GM18526 (cell line): Measurements from ENCODE around the gene CTSE.

Experiments
- POLR2A ChIP-seq: IDR thresholded peaks from 3 replicates; pipeline ENCODE4 v1.6.1; 2011; ENCODE audit not compliant: insufficient read length; ENCODE audit errors: extremely low read depth

Gene CTSE

DNA sequence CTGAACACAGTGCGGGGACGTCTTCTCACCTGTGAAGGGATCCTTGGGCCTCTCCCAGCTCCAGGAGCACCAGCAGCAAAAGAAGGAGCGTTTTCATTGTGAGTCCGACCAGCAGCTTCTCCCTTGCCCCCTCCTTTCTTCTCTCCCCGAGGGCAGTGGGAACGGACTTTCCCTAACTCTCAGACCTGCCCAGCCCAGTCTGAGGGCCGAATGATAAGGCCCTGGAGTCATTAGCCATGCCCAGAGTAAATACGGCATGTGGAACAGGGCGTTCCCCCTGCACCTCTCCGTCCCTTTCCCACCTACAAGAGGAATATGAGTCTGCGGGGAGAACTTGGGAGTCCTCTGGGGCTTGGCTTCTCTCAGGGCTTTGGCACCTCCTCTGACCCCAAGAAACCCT, at the start of gene CTSE:
CTSE (minus strand) TSS at position 201 of the 400 bp plus-strand sequence; CDS start at position 97, 104 bp downstream.
- no peak for TF ChIP-seq POLR2A

DNA sequence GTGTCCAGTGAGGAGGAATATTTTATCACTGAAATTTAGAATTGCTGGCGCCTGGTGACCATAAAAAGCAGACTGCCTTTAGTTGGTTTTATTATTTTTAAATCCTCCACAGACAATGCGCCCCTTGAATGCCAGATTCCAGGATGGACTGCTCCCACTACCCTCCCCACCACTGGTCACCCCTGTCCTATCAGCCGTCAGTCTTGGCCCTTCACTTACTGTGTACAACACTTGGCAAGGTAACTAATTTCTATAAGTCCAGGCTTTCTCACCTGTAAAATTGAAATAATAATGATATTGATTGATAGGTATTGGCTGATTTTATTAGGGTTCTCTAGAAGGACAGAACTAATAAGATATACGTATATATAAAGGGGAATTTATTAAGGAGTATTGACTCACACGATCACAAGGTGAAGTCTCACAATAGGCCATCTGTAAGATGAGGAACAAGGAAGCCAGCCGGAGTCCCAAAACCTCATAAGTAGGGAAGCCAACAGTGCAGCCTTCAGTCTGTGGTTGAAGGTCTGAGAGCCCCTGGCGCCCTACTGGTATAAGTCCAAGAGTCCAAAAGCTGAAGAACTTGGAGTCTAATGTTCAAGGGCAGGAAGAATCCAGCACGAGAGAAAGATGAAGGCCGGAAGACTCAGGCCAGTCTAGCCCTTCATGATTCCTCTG, 47.1 kb upstream of the CTSE start:
- TF ChIP-seq POLR2A, result no peak

DNA sequence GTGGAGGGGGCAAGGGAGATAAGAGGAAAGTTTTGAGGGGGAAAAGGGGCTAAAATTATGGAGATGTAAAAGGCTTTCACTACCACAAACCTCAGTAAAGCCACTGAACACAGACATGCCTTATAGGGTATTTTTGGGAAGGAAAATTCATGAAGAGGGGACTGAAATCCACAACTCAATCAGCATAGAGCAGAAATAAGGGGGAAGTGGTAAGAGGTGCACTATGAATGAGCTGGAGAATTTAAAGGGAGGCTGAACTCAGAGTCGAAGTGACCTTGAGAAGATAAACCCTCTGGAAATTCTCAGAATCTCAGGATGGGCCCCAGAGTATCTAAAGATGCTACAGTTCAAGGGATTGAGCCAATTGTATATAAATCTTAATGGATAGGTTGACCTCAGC, 44.6 kb upstream of the CTSE start:
- TF ChIP-seq POLR2A, result no peak

DNA sequence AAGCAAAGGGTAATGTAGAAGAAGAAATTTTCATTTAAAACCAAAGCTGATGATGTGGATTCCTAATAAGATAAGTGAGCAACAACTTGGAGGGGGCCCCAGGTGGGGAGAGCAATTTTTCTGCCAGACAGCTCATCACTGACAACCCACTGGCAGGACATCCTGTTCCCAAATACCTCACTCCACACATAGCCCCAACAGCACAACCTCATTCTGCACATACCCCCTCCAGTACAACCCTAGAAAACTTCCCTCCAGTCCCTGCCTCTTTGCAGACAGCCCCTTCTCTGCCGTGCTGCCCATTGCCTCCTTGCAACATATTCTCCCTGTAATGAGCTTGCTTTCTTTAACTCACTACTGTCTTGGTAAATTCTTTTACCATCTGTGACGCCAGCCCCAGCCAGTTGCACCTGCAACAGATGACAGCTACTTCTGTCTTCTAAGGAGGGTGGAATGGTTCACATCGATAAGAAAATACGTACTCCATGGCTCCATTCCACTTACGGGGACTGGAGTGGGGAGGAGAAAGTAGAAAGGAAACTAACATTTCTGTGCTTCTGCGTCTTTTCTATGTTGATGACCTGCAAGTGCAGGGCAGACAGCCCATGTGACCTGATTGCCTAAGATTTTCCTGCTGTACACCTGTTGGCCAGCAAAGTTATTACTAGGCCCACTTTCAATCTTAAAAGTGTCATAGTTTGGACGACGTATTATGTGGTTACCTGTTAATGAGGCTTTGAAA, 44.0 kb upstream of the CTSE start:
- TF ChIP-seq POLR2A, result no peak

DNA sequence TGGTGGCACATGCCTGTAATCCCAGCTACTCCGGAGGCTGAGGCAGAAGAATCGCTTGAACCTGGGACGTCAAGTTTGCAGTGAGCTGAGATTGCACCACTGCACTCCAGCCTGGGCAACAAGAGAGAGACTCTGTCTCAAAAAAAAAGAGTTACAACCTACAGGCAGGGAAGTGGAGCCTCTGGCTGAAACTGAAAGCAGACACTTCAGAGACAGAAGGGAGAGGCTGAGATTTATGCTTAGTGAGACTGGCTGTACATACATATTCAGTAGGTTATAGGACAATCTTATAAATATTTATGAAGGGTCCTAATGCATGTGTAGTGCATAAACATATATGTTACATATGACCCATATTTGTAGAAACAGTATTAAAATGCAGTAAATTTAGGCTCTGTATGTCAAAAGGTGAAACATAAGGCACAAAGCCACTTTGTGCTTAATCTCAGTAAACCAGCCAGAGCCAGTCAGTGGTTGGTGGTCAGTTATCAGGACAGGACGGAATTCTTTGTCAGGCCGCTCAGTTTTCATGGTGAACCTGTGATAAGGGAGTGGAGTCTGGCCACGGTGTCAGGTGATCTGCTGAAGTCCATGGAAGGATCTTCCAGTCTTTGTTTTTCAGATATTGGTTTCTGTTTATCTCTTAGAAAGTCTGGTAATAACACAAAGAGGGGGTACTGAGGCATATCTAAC, 42.9 kb upstream of the CTSE start:
- TF ChIP-seq POLR2A, result no peak

DNA sequence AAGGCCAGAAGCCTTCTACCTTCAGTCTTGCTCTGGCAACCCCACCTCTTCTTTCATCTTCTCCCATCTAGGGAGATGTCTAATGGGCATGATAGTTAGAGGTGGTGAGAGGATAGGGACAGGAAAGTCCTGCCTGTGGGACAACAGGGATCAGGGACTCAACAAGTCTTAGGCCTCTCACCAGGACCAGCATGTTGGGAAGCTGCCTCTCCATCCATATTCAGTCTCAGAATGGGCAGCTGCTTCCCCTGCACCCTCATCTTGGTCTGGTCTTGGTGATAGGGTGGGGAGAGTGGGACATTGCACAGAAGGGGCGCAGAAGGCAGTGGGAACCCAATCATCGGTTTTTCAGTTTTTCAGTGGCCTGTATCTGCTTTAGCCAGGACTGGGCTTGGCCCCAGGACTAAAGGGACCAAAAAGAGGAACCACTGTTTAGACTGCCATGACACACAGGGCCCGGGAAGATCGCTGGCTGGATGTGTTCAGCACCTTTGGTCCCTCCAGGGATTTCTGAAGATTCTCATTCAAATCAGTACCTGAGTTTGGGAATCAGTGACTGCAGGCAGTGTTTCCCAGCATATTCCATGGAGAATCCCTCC, 42.0 kb upstream of the CTSE start:
- TF ChIP-seq POLR2A, result no peak

DNA sequence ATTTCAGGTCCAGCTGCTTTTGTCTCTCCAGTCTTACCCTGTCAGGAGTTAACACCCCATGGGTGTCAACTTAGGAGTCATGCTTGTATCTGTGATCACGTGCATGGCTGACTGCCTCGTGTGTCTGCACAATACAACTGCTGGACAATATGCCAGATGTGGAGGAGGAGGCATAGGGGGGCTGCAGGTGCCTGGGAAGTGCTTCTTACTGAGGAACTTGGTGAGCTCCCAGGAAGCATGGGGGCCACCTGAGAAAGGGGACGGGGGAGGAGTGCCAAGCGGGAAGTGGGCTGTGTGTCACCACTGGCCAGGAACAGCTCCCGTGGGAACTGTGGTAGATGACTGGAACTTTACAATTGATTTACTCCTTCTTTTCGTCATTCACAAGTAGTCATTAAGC, 38.8 kb upstream of the CTSE start:
- TF ChIP-seq POLR2A, result no peak

DNA sequence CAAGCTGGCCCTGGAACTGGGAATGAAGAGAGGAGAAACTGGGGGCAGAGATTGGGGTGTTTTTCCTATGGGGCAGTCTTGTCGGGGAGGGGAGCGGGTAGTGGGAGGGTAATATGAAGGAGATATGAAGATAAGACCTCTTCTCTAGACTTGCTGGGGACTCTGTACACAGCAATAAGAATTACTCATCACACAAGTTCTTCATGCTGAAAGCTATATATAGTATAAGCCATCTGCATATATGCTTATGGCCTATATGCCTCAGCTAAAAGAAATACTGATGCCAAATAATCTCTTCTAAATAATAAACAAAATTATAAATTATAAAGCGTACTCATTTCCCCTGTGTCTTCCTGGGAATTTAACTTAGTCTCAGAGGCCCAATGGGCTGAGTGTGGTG, 37.1 kb upstream of the CTSE start:
- peak; percentile 2 for TF ChIP-seq POLR2A

DNA sequence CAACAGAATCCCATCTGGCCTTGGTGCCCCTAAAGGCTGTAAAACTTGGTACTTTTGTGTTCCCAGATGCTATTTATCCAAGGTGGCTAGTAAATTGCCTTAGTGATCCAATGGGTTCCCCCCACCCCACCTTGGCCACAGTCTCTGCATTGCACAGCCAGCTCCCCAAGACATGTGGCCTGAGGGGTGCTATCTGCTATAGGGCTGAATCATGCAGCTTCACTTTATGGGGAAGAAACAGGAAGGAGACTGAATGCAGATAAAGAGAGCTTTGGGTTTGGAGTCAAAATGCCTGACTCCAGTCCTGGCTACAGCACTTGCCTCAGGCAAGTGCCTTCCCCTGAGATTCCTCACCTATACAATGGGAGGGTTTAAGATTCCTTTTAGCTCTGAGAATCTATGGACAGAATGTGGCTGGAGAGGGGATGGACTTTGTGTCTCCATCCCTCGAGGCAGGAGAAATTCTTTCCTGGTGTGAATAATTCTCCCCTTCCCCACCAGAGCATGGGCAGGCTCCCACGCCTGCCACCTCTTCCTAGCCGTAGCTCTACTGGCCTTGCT, 35.7 kb upstream of the CTSE start:
- no peak for TF ChIP-seq POLR2A

DNA sequence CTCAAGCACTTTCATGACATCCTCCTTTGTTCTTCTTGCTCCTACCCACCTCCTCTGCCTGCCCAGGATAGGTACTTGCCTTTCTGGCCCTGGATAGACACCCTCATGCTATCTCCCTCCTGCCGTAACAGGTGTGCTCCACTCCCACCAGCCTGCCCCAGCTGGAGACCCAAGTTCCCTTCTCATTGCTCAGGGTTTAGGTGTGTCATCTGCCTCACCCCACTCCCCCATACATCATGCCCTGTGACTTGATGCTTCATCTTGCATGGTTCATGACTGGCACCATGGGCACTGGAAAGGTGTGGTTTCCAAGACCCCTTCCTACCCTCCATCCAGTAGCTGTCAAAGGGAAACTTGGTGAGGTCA, 35.2 kb upstream of the CTSE start:
- no peak for TF ChIP-seq POLR2A

DNA sequence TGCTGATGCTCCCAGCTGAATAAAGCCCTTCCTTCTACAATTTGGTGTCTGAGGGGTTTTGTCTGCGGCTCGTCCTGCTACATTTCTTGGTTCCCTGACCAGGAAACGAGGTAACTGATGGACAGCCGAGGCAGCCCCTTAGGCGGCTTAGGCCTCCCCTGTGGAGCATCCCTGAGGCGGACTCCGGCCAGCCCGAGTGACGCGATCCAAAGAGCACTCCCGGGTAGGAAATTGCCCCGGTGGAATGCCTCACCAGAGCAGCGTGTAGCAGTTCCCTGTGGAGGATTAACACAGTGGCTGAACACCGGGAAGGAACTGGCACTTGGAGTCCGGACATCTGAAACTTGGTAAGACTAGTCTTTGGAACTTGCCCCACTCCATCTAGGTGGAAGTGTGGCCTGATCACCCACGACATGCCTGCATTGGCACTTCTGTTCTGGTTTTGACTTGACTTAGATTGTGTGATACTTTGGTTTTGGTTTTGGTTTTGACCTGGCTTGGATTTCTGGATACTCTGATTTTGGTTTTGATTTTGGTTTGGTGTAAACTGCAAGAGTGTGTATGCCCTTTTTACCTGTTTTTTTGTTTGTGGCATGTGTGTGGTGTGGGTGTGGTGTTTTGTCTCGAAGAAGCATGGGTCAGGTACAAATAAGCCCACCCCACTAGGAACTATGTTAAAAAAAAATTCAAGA, 29.4 kb upstream of the CTSE start, which contains the start of gene RHEX:
RHEX (plus strand) TSS at position 255 of the 692 bp plus-strand sequence. CDS start 44,656 bp downstream, outside the sequence.
- TF ChIP-seq POLR2A, result peak; percentile 30

DNA sequence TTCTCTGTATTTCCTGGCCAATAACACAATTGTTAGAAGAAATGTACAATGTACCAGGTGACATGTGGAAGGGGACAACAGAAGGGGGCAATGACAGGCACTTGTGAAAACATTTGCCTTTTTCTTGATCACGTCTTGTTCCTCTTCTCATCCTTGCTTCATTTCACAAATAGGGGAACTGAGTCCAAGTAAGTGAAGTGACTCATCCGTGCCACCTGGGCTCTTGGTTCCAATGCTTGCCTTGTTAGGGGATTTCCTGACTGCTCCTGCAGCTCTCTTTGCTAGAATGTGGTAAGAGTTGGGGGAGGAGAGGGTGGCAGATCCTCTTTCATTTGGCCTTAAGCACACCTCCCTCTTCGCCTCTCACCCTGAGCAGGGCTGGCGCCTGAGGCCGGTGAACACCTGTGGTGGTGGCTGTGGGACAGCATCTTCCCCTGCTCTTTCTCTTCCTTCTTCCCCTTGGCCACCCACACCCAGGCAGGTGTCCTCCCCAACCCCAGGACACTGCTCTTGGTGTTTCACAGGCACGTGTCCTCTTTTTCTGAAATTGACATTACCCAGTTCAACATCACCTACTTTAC, 27.1 kb upstream of the CTSE start:
- no peak for TF ChIP-seq POLR2A

DNA sequence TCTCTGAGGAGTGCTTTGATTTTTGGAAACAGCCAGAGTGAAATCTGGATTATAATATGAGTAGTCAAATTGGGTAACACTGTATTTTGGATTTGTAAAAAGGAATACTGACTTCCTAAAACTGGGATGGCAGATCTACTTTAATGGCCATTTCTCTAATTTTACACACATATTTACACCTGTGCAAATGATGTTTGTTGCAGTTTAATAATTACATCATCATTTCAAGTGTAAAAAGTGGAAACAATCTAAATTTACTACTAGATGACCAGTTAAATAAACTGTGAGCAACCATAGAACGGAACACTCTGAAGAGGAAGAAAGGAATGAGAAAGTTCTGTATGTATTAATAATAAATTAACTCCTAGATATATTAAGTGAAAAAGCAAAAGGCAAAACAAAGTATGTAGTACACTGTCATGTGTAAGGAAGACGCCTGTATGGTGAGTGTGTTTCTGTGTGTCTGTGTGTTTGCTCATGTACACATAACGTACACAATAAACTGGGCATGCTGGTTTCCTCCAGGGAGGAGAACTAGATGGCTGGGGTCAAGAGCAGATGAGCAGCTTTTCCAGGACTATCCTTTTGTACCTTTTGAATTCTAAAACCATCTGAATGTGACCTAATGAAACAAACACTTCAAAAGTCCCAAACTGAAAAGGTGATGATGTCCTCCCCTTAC, 26.4 kb upstream of the CTSE start:
- TF ChIP-seq POLR2A, result no peak

DNA sequence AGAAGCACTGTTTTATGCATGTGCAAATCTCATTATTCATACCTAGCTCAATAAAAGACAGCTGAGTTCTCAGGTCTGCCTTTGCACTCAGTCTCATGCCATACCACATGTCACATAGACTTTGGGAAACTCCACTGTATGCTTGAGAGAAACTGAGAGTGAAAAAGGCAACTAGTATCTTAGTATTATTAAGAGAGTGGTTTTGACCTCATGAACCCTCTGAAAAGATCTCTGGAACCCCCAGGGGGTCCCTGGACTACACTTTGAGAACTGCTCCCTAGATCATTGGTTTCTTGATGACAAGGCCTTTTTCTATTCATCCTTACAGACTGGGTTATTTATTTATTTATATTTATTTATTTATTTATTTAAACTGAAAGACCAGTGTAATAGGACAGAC, 25.6 kb upstream of the CTSE start:
- TF ChIP-seq POLR2A, result no peak
